Activated T-cell treated with anti-CD3 and anti-CD28 coated beads for 24 hours (primary cell): ENCODE measurements around the gene OR52A5.

Experiments used
- DNase-seq: peaks from one replicate; pipeline ENCODE4 v3.0.0-alpha.2; 2020; ENCODE audit warnings: low read depth

The OR52A5 gene

DNA sequence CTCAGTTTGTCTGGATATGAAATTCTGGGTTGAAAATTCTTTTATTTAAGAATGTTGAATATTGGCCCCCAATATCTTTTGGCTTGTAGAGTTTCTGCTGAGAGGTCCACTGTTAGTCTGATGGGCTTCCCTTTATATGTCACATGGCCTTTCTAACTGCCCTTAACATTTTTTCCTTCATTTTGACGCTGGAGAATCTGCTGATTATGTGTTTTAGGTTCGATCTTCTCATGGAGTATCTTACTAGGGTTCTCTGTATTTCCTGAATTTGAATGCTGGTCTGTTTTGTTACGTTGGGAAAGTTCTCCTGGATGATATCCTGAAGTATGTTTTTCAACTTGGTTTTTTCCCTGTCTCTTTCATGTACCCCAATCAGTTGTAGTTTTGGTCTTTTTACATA, 22.8 kb downstream of the OR52A5 start:
- DNase-seq: no peak

DNA sequence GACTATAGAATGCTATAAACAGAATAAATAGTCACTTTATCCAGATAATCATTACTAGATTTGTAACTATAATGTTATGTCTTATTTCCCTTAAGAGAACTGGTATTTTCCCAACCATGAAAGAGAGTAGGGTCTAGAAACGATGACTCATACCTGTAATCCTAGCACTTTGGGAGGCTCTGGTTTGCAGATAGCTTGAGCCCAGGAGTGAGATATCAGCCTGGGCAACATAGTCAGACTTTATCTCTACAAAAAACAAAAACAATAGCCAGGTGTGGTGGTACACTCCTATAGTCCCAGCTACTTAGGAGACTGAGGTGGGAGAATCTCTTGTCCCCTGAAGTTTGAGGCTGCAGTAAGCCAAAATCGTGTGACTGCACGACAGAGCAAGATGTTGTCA, 30.9 kb downstream of the OR52A5 start:
- no peak for DNase-seq

DNA sequence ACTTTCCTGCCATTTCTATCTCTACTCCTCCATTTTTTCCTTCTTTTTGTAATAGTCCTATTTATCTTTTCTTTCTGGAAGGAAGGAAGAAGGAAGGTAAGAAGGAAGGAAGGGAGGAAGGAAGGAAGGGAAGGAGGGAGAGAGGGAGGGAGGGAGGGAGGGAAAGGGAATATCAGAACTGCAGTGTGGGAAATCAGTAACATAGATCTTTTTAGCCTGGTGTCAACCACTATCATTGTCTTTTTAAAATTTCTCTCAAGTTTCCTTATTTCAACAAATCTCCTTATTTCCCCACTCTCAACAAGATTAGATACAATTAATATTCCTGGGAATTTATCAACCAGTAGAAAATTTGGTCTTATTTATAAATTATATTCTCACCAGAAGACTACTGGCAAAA, 35.1 kb downstream of the OR52A5 start:
- DNase-seq: no peak

DNA sequence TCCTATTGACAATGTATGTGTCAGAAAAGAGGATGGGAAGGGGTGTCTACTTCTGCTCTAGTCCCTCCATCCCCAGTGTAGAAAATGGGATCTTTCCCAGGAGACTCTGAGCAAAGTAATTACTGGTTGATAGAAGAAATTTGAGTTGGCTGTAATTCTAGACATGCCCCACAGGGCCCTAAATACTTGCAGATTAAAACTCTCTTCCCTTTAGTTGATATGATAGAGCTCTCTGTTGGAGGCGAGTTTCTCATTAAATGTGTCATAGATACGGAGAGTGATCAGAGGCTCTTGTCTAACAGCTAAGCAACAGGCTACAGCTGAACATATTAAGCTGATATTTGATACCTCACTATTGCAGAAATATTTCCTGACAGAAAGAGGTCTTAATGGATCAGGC, 35.9 kb downstream of the OR52A5 start:
- DNase-seq: no peak

DNA sequence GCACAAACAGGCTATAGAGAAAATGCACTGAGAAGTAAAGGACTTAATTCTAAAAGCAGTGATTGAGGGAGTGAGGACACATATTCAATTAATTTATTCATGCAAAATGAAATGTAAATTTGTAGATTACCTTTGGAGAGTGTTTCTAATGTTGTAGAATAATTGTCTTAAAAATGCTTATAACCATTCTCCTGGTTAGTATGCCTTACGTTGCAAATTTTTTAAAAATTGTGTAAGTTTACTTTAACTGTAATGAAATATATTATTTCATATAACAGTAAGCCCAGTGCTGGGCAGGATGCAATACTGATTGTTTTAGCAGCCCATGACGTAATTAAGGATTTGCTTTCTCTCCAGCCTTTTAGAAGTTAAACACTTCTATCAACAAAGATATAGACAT, 42.1 kb downstream of the OR52A5 start:
- no peak for DNase-seq

DNA sequence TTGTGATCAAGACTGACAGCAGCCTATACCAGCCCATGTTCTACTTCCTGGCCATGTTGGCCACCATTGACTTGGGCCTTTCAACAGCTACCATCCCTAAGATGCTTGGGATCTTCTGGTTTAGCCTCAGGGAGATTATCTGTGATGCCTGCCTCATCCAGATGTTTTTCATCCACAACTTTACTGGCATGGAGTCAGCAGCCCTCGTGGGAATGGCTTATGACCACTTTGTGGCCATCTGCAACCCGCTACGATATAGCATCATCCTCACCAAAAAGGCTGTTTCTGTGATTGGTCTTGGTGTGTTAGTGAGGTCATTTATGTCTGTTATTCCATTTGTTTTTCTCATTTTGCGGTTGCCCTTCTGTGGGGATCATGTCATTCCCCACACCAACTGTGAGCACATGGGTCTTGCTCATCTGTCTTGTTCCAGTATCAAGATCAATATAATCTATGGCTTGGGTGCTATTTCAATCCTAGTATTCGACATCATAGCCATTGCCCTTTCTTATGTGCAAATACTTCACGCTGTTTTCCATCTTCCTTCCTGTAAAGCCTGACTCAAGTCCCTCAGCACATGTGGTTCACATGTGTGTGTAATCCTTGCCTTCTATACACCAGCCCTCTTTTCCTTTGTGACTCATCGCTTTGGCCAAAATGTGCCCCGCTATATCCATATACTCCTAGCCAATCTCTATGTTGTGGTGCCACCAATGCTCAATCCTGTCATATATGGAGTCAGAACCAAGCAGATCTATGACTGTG, 45.2 kb downstream of the OR52A5 start:
- no peak for DNase-seq

DNA sequence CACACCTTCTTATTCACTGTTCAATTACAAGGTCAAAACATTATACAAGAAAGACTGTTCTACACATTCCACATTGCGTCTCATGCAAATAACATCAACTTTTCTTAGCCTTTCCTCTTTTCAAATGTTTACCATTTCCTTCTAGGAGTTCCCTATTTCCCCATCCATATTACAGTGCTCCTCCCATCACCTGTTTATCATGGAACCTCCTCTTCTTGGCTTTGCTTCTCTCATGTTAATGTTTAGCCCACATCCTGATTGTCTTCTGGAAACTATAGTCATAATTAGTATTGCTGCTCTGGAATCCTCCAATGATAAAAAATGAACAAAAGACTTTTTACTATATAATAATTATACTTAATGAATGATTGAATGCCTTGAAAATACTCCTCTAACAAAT, 47.5 kb downstream of the OR52A5 start:
- DNase-seq: no peak

DNA sequence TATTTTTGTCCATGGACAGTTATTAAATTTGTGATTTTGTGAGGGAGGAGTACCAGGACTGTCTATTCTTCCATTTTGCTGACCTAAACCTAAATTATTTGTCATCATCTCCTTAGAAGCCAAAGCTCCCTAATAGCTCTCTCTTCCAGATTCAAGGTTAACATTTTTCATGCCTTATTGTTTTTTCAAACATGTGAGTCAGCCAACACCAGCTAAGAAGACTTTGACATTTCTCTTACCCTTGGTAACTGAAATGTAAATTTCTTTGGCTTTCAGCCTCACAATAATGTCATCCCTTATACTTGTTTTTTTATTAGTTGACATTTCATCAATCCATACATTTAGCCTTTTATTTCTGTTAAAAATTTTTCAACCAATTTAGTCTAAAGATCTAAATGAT, 49.6 kb downstream of the OR52A5 start:
- no peak for DNase-seq

DNA sequence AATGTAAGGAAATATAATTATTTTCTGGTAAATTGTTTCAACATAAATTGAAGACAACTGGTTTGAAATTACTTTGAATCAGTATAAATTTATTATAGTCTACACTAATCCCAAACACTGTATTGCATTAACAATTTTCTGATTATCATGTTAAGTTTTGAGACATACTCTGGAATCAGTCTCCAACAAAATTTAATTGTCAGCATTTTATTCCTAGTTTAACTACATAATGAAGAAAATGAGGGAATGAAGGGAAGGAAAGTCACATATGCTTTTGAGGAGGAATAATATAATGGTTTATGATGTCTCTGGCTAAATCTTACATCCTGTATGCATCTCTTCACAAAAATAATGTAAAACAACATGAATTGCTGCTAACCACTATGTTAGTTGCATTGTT, 54.6 kb downstream of the OR52A5 start:
- no peak for DNase-seq

DNA sequence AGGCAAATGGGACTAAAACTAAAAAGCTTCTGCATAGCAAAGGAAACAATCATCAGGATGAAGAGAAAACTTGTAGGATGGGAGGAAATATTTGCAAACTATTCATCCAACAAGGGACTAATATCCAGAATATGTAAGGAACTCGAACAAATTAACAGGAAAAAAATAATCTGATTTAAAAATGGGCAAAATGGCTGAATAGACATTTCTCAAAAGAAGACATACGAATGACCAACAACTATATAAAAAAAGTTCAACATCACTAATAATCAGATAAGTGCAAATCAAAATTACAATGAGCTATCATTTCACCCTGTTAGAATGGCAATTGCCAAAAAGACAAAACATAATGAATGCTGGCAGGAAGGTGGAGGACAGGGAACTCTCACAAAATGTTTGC, 56.8 kb downstream of the OR52A5 start:
- DNase-seq: no peak
